Natural killer cell (primary cell): ENCODE results near the gene SRGAP3. TPM values are rescaled to one million over a fixed set of nuclear protein-coding genes. Genes with fewer than 3 reads are reported as not detected.

Experiments
- ATAC-seq, 3 donors: fragments of 150-1000 bp in 2 of 3; fragments of 200-7000 bp in 1 of 3; cut with Tn5 transposase; 1 replicate in 1 of 3; 2 replicates in 2 of 3; pipeline ENCODE4 v1.10.0; 2021; ENCODE audit warnings: mild to moderate bottlenecking in 2 of 3, moderate library complexity in 2 of 3
- DNase-seq, 2 donors: peaks; one replicate each; pipeline versions ENCODE4 v3.0.0 to v3.0.0-alpha.2; 2013 to 2021; ENCODE audit warnings: mixed read lengths in 1 of 2
- H3K27ac ChIP-seq: one replicate; pipeline ENCODE4 v1.5.1; 2013; ENCODE audit warnings: mild to moderate bottlenecking, low read length
- H3K27me3 ChIP-seq: one replicate; pipeline ENCODE4 v1.6.1; 2013; ENCODE audit warnings: low read length; ENCODE audit not compliant: control insufficient read depth, insufficient read depth
- H3K36me3 ChIP-seq: one replicate; pipeline ENCODE4 v1.6.1; 2013; ENCODE audit warnings: low read length; ENCODE audit not compliant: control insufficient read depth, insufficient read depth
- H3K4me1 ChIP-seq: one replicate; pipeline ENCODE4 v1.6.1; 2013; ENCODE audit warnings: low read length; ENCODE audit not compliant: control insufficient read depth, insufficient read depth
- H3K4me3 ChIP-seq: one replicate; pipeline ENCODE4 v1.5.1; 2013; ENCODE audit warnings: low read length
- H3K9me3 ChIP-seq: one replicate; pipeline ENCODE4 v1.6.1; 2013; ENCODE audit warnings: low read length; ENCODE audit not compliant: control insufficient read depth, insufficient read depth
- H3K27ac Mint-ChIP-seq, 2 donors: one replicate each; pipeline ENCODE4 v1.8.0; 2022; ENCODE audit warnings: mild to moderate bottlenecking in 2 of 2, mixed read lengths in 2 of 2, moderate library complexity in 1 of 2
- H3K27me3 Mint-ChIP-seq, 2 donors: one replicate each; pipeline ENCODE4 v1.8.0; 2022; ENCODE audit warnings: low read depth in 2 of 2, mixed read lengths in 2 of 2
- H3K36me3 Mint-ChIP-seq: one replicate; pipeline ENCODE4 v1.8.0; 2022; ENCODE audit warnings: mixed read lengths
- H3K4me1 Mint-ChIP-seq, 2 donors: one replicate each; pipeline ENCODE4 v1.8.0; 2022; ENCODE audit warnings: mixed read lengths in 2 of 2
- H3K4me3 Mint-ChIP-seq: one replicate; pipeline ENCODE4 v1.8.0; 2022; ENCODE audit warnings: mild to moderate bottlenecking, moderate library complexity, mixed read lengths
- H3K9me3 Mint-ChIP-seq, 2 donors: one replicate each; pipeline ENCODE4 v1.8.0; 2022; ENCODE audit warnings: mixed read lengths in 2 of 2
- WGBS: methylation state at CpG from one replicate; pipeline ENCODE4 v1.1.7; 2013; ENCODE audit warnings: missing lambda C conversion rate; ENCODE audit not compliant: insufficient coverage; 5-methylcytosine and 5-hydroxymethylcytosine counted together
- intact Hi-C: fragments of 100-400 bp; cut with micrococcal nuclease; formaldehyde crosslinking; loops from one replicate; pipeline ENCODE4 v1.14.2; 2022
- total RNA-seq, 4 donors: library from RNA; stranded (reverse); fragments of 120-200 nt in 1 of 4; gene quantifications; one replicate each; pipeline versions ENCODE4 v1.2.3 to v1.2.4, GENCODE V29; 2013 to 2022
- TF ChIP-seq, protein P1 (sequence below): fragments of 200-600 bp; IDR thresholded peaks from one replicate; pipeline ENCODE4 v1.8.0; 2022; ENCODE audit warnings: antibody characterized with exemption

SRGAP3 gene
- total RNA-seq, 3 donors from 2014 or later (not counting 1 experiment from before 2014, with no cell fraction given) = 2.5 to 14.9 (median 3.0) TPM

DNA sequence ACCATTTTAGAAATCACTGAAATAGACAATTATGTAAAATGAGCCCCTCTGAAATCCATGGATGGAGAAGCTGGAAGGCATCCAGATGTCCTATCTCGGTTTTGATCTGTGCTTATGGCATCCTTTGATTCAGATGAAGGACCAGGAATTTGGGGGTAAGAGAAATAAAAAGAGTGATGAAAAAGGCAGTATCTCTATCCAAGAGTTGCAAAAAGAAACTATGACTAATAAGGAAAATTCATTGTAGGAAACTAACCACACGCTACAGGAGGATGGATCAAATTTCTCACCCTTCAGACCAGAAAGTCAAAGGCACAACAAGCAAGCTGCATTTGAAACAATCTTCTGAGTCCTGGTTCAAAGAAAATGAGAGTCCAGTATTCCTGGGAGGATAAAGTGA, 34.8 kb downstream of the SRGAP3 start:
- Mint-ChIP-seq H3K27ac (no peak overlapping the region), H3K4me1 (no peaks in the 10 kb centered on the region), H3K36me3 (no peaks in the 10 kb centered on the region), H3K27me3 (peaks cover 0 to 6% of the 10 kb centered on the region in 2 donors), H3K4me3 (no peak overlapping the region), H3K9me3 (no peaks in the 10 kb centered on the region)
- Histone ChIP-seq H3K27me3 (no peaks in the 10 kb centered on the region), H3K27ac (no peak overlapping the region), H3K4me1 (no peaks in the 10 kb centered on the region), H3K9me3 (no peaks in the 10 kb centered on the region), H3K36me3 (no peaks in the 10 kb centered on the region), H3K4me3 (no peak overlapping the region)
- intact Hi-C loops = no loop called here
- 74% methylated on average over 2 of the region's 2 CpGs for WGBS
- no peak for ATAC-seq
- TF ChIP-seq, protein P1, sequence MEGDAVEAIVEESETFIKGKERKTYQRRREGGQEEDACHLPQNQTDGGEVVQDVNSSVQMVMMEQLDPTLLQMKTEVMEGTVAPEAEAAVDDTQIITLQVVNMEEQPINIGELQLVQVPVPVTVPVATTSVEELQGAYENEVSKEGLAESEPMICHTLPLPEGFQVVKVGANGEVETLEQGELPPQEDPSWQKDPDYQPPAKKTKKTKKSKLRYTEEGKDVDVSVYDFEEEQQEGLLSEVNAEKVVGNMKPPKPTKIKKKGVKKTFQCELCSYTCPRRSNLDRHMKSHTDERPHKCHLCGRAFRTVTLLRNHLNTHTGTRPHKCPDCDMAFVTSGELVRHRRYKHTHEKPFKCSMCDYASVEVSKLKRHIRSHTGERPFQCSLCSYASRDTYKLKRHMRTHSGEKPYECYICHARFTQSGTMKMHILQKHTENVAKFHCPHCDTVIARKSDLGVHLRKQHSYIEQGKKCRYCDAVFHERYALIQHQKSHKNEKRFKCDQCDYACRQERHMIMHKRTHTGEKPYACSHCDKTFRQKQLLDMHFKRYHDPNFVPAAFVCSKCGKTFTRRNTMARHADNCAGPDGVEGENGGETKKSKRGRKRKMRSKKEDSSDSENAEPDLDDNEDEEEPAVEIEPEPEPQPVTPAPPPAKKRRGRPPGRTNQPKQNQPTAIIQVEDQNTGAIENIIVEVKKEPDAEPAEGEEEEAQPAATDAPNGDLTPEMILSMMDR = no peak
- no peak for DNase-seq

DNA sequence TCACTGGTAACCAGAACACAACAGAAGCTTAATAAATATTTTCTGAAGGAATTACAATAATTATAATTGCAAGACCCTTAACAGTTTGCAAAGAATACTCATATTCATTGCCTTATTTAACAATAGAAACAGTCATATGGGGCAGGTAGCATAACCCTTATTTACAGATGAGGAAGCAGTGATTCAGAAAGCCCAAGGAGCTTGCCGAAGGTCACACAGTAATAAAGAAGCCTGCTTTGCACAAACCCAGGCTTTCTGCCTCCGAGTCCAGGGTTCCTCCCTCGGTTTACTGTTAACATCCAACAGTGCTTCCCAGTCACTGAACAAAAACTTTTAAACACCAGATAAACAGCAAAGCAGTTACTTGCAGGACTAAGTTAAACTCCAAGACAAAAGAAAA, 35.3 kb downstream of the SRGAP3 start:
- TF ChIP-seq, protein P1 = no peak
- no peaks in the 10 kb centered on the region for H3K36me3 ChIP-seq
- no peaks in the 10 kb centered on the region for H3K9me3 ChIP-seq
- H3K27ac ChIP-seq = no peak overlapping the region
- WGBS = 92% methylated on average over 3 of the region's 3 CpGs
- H3K27me3 Mint-ChIP-seq = peaks cover 0 to 6% of the 10 kb centered on the region in 2 donors
- no peak overlapping the region for H3K4me3 ChIP-seq
- intact Hi-C loops = no loop called here
- no peak for DNase-seq
- no peak overlapping the region for H3K27ac Mint-ChIP-seq
- no peak for ATAC-seq
- no peaks in the 10 kb centered on the region for H3K4me1 Mint-ChIP-seq
- no peaks in the 10 kb centered on the region for H3K27me3 ChIP-seq
- H3K36me3 Mint-ChIP-seq = no peaks in the 10 kb centered on the region
- no peaks in the 10 kb centered on the region for H3K4me1 ChIP-seq
- H3K4me3 Mint-ChIP-seq = no peak overlapping the region
- H3K9me3 Mint-ChIP-seq = no peaks in the 10 kb centered on the region

DNA sequence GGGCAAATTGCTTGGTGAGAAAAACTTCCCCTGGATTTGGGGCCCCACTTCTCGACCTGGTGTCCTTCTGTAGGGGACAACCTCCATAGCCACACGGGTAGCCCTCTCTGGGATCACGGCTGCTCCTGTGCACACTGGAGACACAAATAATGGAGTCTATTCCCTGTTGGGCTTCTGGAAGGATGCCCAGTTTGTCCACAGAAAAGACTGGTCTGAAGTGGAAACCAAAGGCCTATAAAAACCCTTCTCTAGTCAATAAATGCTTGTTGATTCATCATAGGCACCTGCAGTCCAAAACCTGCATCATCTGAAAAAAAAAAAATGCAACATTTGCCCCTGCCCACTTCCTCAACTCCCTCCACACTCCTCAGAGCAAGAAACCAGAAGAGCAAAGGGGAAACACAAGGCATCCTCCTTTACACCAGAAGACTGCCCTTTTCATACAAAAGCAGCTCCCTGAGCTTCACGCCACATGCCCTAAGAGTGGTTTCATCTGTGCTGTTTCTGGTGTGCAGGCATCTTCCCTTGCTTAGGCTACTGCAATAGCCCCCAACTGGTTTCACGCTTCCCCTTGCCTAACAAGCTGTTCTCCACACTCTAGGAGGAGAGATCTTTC, 36.3 kb downstream of the SRGAP3 start:
- intact Hi-C loops = no loop called here
- Histone ChIP-seq H3K4me1 (no peaks in the 10 kb centered on the region), H3K27ac (no peak overlapping the region), H3K4me3 (no peak overlapping the region), H3K36me3 (no peaks in the 10 kb centered on the region), H3K27me3 (no peaks in the 10 kb centered on the region), H3K9me3 (no peaks in the 10 kb centered on the region)
- DNase-seq (no peak), ATAC-seq (no peak)
- H3K27me3 Mint-ChIP-seq = peaks cover 0 to 6% of the 10 kb centered on the region in 2 donors
- H3K4me3 Mint-ChIP-seq = no peak overlapping the region
- H3K27ac Mint-ChIP-seq = no peak overlapping the region
- H3K36me3 Mint-ChIP-seq = no peaks in the 10 kb centered on the region
- H3K4me1 Mint-ChIP-seq = no peaks in the 10 kb centered on the region
- WGBS = 89% methylated on average over 5 of the region's 5 CpGs
- H3K9me3 Mint-ChIP-seq = no peaks in the 10 kb centered on the region
- TF ChIP-seq, protein P1 = no peak
